MM.1S (cell line): ENCODE results near the gene SMG6.

Source experiments
- DNase-seq: peaks from one replicate; pipeline ENCODE4 v3.0.0-alpha.2; 2015
- H2AFZ ChIP-seq: fragments of 300-600 bp; sonication (generic); 2 replicates; pipeline ENCODE4 v1.6.0; 2016; ENCODE audit warnings: antibody characterized with exemption, low read length
- H3F3A ChIP-seq: fragments of 300-600 bp; sonication (generic); 2 replicates; pipeline ENCODE4 v1.6.1; 2016; ENCODE audit warnings: mild to moderate bottlenecking, antibody characterized with exemption, low read length, moderate library complexity, mixed read lengths; ENCODE audit not compliant: insufficient read depth
- H3K27ac ChIP-seq: fragments of 300-600 bp; sonication (generic); 2 replicates; pipeline ENCODE4 v1.5.1; 2016; ENCODE audit warnings: mild to moderate bottlenecking, low read length
- H3K27me3 ChIP-seq: fragments of 300-600 bp; sonication (generic); replicated peaks from 2 replicates; pipeline ENCODE4 v1.6.0; 2016; ENCODE audit warnings: low read length; ENCODE audit not compliant: insufficient read depth
- H3K36me3 ChIP-seq: fragments of 300-600 bp; sonication (generic); replicated peaks from 2 replicates; pipeline ENCODE4 v1.6.1; 2016; ENCODE audit warnings: mild to moderate bottlenecking, low read length, mixed read lengths; ENCODE audit not compliant: insufficient read depth
- H3K4me1 ChIP-seq: fragments of 300-600 bp; sonication (generic); 2 replicates; pipeline ENCODE4 v1.6.1; 2016; ENCODE audit warnings: low read length, mixed read lengths
- H3K4me2 ChIP-seq: fragments of 300-600 bp; sonication (generic); 2 replicates; pipeline ENCODE4 v1.6.0; 2016; ENCODE audit warnings: low read depth, low read length
- H3K4me3 ChIP-seq: fragments of 300-600 bp; sonication (generic); 2 replicates; pipeline ENCODE4 v1.5.1; 2016; ENCODE audit warnings: low read length, mixed read lengths
- H3K79me2 ChIP-seq: fragments of 300-600 bp; sonication (generic); 2 replicates; pipeline ENCODE4 v1.6.1; 2016; ENCODE audit warnings: mixed run types, low read length, mixed read lengths
- H3K9ac ChIP-seq: fragments of 300-600 bp; sonication (generic); 2 replicates; pipeline ENCODE4 v1.6.1; 2016; ENCODE audit warnings: low read length, mixed read lengths
- H3K9me2 ChIP-seq: fragments of 300-600 bp; sonication (generic); replicated peaks from 2 replicates; pipeline ENCODE4 v1.6.1; 2016; ENCODE audit warnings: mild to moderate bottlenecking, low read length, mixed read lengths; ENCODE audit not compliant: insufficient read depth
- H3K9me3 ChIP-seq: fragments of 300-600 bp; sonication (generic); replicated peaks from 2 replicates; pipeline ENCODE4 v1.6.1; 2016; ENCODE audit warnings: mild to moderate bottlenecking, low read length, mixed read lengths; ENCODE audit not compliant: insufficient read depth
- H4K20me1 ChIP-seq: fragments of 300-600 bp; sonication (generic); 2 replicates; pipeline ENCODE4 v1.6.1; 2016; ENCODE audit warnings: mild to moderate bottlenecking, low read length, moderate library complexity, mixed read lengths; ENCODE audit not compliant: insufficient read depth
- EZH2 ChIP-seq: fragments of 300-600 bp; sonication (generic); optimal IDR thresholded peaks from 2 replicates; pipeline ENCODE3; 2017; ENCODE audit warnings: low read depth, mild to moderate bottlenecking, antibody characterized with exemption, low read length, mixed read lengths
- EZH2phosphoT487 ChIP-seq: fragments of 300-600 bp; sonication (generic); IDR thresholded peaks from 2 replicates; pipeline ENCODE4 v1.6.1; 2018; ENCODE audit warnings: antibody characterized with exemption, low read length
- TF ChIP-seq, protein P1 (sequence below): fragments of 300-600 bp; sonication (generic); IDR thresholded peaks from 2 replicates; pipeline ENCODE4 v1.5.1; 2016; ENCODE audit warnings: antibody characterized with exemption, low read length, mixed read lengths

SMG6 gene

DNA sequence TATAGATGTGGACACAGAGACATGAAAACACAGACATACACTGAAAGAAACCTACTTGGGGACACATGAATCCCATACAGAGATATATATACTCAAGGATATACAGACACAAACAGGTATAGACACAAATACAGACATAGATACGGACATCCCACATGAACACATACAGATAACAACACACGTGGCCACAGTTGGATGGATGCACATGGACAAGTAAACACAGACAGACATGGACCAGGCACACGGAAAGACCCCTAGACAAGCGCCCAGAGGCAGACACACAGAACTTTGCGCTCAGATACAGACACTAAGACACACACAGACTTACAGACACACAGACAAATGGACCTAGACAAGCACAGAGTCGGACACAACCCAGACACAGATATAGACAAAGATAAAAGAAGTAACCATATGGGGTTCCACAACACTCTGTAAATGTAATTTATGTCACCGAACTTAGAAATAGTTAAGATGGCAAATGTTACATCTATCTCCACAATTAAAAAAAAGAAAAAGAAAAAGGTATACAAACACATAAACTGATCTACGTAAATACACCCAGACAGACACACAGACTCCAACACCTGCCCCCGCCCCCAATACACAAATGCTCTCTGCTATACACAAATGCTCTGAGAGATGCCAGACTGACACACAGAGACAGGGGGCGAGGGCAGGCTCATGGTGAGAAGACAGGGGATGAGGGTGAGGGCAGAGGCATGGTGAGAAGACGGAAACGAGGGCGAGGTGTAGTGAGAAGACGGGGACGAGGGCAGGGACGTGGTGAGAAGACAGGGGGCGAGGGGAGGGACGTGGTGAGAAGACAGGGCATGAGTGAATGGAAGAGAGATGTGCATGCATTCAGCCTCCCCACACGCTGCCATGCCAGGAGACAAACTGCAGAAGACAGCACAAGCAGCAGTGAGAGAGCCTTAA lies 118.3 kb downstream of the SMG6 start:
- Histone ChIP-seq H3K36me3 (no peaks in the 10 kb centered on the region), H3K79me2 (no peaks in the 10 kb centered on the region), H3K4me2 (no peak overlapping the region), H3K4me3 (no peak overlapping the region), H3K9me3 (no peaks in the 10 kb centered on the region), H3K4me1 (no peaks in the 10 kb centered on the region), H3K9me2 (no peaks in the 10 kb centered on the region), H4K20me1 (no peaks in the 10 kb centered on the region), H3K27ac (no peak overlapping the region), H3K27me3 (no peaks in the 10 kb centered on the region), H3K9ac (no peak overlapping the region), H2AFZ (no peak overlapping the region), H3F3A (no peaks in the 10 kb centered on the region)
- TF ChIP-seq, protein P1, sequence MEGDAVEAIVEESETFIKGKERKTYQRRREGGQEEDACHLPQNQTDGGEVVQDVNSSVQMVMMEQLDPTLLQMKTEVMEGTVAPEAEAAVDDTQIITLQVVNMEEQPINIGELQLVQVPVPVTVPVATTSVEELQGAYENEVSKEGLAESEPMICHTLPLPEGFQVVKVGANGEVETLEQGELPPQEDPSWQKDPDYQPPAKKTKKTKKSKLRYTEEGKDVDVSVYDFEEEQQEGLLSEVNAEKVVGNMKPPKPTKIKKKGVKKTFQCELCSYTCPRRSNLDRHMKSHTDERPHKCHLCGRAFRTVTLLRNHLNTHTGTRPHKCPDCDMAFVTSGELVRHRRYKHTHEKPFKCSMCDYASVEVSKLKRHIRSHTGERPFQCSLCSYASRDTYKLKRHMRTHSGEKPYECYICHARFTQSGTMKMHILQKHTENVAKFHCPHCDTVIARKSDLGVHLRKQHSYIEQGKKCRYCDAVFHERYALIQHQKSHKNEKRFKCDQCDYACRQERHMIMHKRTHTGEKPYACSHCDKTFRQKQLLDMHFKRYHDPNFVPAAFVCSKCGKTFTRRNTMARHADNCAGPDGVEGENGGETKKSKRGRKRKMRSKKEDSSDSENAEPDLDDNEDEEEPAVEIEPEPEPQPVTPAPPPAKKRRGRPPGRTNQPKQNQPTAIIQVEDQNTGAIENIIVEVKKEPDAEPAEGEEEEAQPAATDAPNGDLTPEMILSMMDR, result no peak
- no peak for TF ChIP-seq EZH2phosphoT487
- TF ChIP-seq EZH2, result no peak
- DNase-seq, result no peak

DNA sequence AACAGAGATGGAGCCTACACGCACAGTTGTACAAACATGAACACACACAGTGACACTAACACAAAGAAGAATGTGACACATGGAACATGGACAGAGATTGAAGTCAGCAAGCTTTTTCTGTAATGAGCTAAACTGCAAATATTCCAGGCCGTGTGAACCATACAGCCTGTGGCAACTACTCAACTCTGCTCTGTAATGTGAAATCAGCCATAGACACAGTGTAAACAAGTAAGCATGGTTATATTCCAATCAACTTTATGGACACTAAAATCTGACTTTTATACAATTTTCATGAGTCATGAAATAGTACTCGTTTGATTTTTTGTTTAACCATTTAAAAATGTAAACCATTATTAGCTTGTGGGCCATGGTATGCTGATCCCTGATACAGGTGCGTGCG lies 120.2 kb downstream of the SMG6 start:
- Histone ChIP-seq H3K4me2 (no peak overlapping the region), H3K4me3 (no peak overlapping the region), H3K4me1 (no peaks in the 10 kb centered on the region), H3K36me3 (no peaks in the 10 kb centered on the region), H4K20me1 (no peaks in the 10 kb centered on the region), H3K9ac (no peak overlapping the region), H3K27ac (no peak overlapping the region), H3K27me3 (no peaks in the 10 kb centered on the region), H3K9me2 (no peaks in the 10 kb centered on the region), H3K79me2 (no peaks in the 10 kb centered on the region), H3F3A (no peaks in the 10 kb centered on the region), H3K9me3 (no peaks in the 10 kb centered on the region), H2AFZ (no peak overlapping the region)
- TF ChIP-seq, protein P1, result no peak
- no peak for TF ChIP-seq EZH2phosphoT487
- no peak for TF ChIP-seq EZH2
- DNase-seq, result no peak

DNA sequence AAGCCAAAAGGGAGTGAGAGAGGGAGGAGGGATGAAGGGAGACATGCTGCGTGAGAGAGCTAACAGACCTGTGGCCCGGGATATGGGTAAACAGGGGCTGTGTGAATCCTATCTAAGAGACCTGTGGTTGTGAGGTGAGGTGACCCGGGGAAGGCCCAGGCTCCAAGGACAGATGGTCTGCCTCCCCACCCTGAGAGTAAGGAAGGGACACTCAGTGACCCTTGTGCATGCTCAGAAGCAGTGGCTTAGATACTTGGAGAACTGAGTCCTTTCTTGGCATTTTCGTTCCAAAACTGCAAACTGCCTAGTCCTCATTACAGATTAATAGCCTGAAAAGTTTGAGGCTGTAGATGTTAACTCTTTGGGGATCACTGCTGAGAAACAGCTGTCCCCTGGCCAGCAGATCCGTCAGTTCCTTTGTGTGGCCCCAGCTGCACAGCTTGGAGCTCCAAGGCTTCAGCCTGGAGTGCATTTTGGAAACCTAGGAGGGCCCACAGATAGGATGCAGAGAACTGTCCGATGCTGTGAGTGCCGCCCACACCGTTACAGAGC lies 121.6 kb downstream of the SMG6 start:
- no peak overlapping the region for H3K4me2 ChIP-seq

More for the DNA sequence above, 121.6 kb downstream of the SMG6 start:
- Histone ChIP-seq H3K79me2 (no peaks in the 10 kb centered on the region), H3F3A (no peaks in the 10 kb centered on the region), H3K36me3 (no peaks in the 10 kb centered on the region), H3K4me3 (no peak overlapping the region), H4K20me1 (no peaks in the 10 kb centered on the region), H3K9me3 (no peaks in the 10 kb centered on the region), H3K27ac (no peak overlapping the region), H3K27me3 (no peaks in the 10 kb centered on the region), H3K4me1 (no peaks in the 10 kb centered on the region), H2AFZ (no peak overlapping the region), H3K9me2 (no peaks in the 10 kb centered on the region), H3K9ac (no peak overlapping the region)
- no peak for DNase-seq
- TF ChIP-seq EZH2 (no peak), EZH2phosphoT487 (no peak)
- TF ChIP-seq, protein P1, result no peak
